PC-9 (cell line): ENCODE measurements around the gene STK32B.

Experiments used
- EZH2 ChIP-seq: fragments of 200-600 bp; sonication (generic); IDR thresholded peaks from 2 replicates; pipeline ENCODE4 v1.8.0; 2017; ENCODE audit warnings: antibody characterized with exemption, low read depth
- TF ChIP-seq, protein P1 (sequence below): fragments of 200-600 bp; sonication (generic); conservative IDR thresholded peaks from 2 replicates; pipeline ENCODE4 v1.6.1; 2017; ENCODE audit warnings: mixed run types, antibody characterized with exemption, mild to moderate bottlenecking, moderate library complexity

- TF ChIP-seq, protein P1, sequence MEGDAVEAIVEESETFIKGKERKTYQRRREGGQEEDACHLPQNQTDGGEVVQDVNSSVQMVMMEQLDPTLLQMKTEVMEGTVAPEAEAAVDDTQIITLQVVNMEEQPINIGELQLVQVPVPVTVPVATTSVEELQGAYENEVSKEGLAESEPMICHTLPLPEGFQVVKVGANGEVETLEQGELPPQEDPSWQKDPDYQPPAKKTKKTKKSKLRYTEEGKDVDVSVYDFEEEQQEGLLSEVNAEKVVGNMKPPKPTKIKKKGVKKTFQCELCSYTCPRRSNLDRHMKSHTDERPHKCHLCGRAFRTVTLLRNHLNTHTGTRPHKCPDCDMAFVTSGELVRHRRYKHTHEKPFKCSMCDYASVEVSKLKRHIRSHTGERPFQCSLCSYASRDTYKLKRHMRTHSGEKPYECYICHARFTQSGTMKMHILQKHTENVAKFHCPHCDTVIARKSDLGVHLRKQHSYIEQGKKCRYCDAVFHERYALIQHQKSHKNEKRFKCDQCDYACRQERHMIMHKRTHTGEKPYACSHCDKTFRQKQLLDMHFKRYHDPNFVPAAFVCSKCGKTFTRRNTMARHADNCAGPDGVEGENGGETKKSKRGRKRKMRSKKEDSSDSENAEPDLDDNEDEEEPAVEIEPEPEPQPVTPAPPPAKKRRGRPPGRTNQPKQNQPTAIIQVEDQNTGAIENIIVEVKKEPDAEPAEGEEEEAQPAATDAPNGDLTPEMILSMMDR = no peak
- TF ChIP-seq EZH2 = no peak
These were observed 140.6 kb downstream of the STK32B start for GRCh38 chr4:5191831-5192230.
